Lung (tissue), 12 donors: ENCODE measurements around the gene SLX9. TPM values are rescaled to one million over a fixed set of nuclear protein-coding genes. Genes with fewer than 3 reads are reported as not detected.

Experiments used
- ATAC-seq: fragments of 200-7000 bp; cut with Tn5 transposase; one replicate; pipeline ENCODE4 v1.9.1; 2020; ENCODE audit warnings: moderate number of reproducible peaks; ENCODE audit not compliant: insufficient read depth, low FRiP score
- DNase-seq, 3 donors: peaks; one replicate each; pipeline ENCODE4 v3.0.0-alpha.2; 2013 to 2017
- H3K27ac ChIP-seq, 2 donors: one replicate each; pipeline ENCODE4 v1.5.1; 2013; ENCODE audit warnings: mild to moderate bottlenecking in 2 of 2, moderate library complexity in 2 of 2, control low read depth in 1 of 2, inconsistent platforms in 1 of 2, low read depth in 1 of 2, low read length in 1 of 2
- H3K27me3 ChIP-seq, 3 donors: one replicate each; pipeline ENCODE4 v1.5.1; 2013; ENCODE audit warnings: low read length in 2 of 3; ENCODE audit not compliant: control insufficient read depth in 3 of 3, insufficient read depth in 3 of 3
- H3K36me3 ChIP-seq, 4 donors: one replicate each; pipeline ENCODE4 v1.5.1; 2013; ENCODE audit warnings: low read length in 4 of 4, mild to moderate bottlenecking in 1 of 4, moderate library complexity in 1 of 4; ENCODE audit not compliant: control insufficient read depth in 4 of 4, insufficient read depth in 4 of 4
- H3K4me1 ChIP-seq, 5 donors: one replicate each; pipeline ENCODE4 v1.5.1; 2013; ENCODE audit warnings: low read length in 5 of 5, mild to moderate bottlenecking in 2 of 5, moderate library complexity in 1 of 5; ENCODE audit not compliant: control insufficient read depth in 5 of 5, insufficient read depth in 5 of 5
- H3K4me3 ChIP-seq: one replicate; pipeline ENCODE4 v1.5.1; 2013; ENCODE audit warnings: mild to moderate bottlenecking, control low read depth, moderate library complexity
- H3K9ac ChIP-seq, 2 donors: one replicate each; pipeline ENCODE4 v1.5.1; 2013; ENCODE audit warnings: low read length in 2 of 2, control low read depth in 1 of 2; ENCODE audit not compliant: insufficient read depth in 1 of 2
- H3K9me3 ChIP-seq, 4 donors: one replicate each; pipeline ENCODE4 v1.5.1; 2013; ENCODE audit warnings: low read length in 3 of 4, mild to moderate bottlenecking in 1 of 4, moderate library complexity in 1 of 4; ENCODE audit not compliant: control insufficient read depth in 4 of 4, insufficient read depth in 3 of 4
- WGBS, 2 donors: extraction: QIAGEN DNeasy Blood & Tissue Kit; methylation state at CpG; one replicate each; pipeline ENCODE4 v1.1.7; 2013; 5-methylcytosine and 5-hydroxymethylcytosine counted together
- polyA plus RNA-seq, 2 donors: library from polyadenylated mRNA; stranded (reverse); fragments of 200-250 nt; gene quantifications; one replicate each; pipeline ENCODE4 v1.2.1, GENCODE V29; 2013
- total RNA-seq, 2 donors: library from RNA; depleted of rRNA in 1 of 2; stranded (reverse); fragments of >200 nt in 1 of 2; gene quantifications; one replicate each; pipeline ENCODE4 v1.2.1, GENCODE V29; 2014 to 2021
- TF ChIP-seq, protein P1 (sequence below): IDR thresholded peaks from 2 replicates; pipeline ENCODE4 v1.5.1; 2012; ENCODE audit warnings: mild to moderate bottlenecking; ENCODE audit errors: control extremely low read depth, extremely low read depth
- donor health status: control.
- donor health status: control.
- donor health status: Bipolar disorder and iron deficiency.
- donor health status: healthy.
- donor health status: DM: yes; HTN: yes; CAD: no.

The SLX9 gene
- total and polyA plus RNA-seq, 4 donors, result 10.3 to 36.9 (median 27.0) TPM

GRCh38 chr21:45006536-45007095 is 66.8 kb downstream of the SLX9 start:
- Histone ChIP-seq H3K9ac (no peak overlapping the region), H3K36me3 (no peaks in the 10 kb centered on the region), H3K4me1 (peaks cover 0 to 12% (median 3%) of the 10 kb centered on the region in 5 donors), H3K27ac (no peak overlapping the region), H3K9me3 (peaks cover 0 to 4% (median 0%) of the 10 kb centered on the region in 4 donors), H3K27me3 (no peaks in the 10 kb centered on the region), H3K4me3 (no peak overlapping the region)
- 88% methylated on average over 9 of the region's 9 CpGs for WGBS, 2 donors
- TF ChIP-seq, protein P1, sequence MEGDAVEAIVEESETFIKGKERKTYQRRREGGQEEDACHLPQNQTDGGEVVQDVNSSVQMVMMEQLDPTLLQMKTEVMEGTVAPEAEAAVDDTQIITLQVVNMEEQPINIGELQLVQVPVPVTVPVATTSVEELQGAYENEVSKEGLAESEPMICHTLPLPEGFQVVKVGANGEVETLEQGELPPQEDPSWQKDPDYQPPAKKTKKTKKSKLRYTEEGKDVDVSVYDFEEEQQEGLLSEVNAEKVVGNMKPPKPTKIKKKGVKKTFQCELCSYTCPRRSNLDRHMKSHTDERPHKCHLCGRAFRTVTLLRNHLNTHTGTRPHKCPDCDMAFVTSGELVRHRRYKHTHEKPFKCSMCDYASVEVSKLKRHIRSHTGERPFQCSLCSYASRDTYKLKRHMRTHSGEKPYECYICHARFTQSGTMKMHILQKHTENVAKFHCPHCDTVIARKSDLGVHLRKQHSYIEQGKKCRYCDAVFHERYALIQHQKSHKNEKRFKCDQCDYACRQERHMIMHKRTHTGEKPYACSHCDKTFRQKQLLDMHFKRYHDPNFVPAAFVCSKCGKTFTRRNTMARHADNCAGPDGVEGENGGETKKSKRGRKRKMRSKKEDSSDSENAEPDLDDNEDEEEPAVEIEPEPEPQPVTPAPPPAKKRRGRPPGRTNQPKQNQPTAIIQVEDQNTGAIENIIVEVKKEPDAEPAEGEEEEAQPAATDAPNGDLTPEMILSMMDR, result no peak
- ATAC-seq (no peak), DNase-seq (no peak)

DNA sequence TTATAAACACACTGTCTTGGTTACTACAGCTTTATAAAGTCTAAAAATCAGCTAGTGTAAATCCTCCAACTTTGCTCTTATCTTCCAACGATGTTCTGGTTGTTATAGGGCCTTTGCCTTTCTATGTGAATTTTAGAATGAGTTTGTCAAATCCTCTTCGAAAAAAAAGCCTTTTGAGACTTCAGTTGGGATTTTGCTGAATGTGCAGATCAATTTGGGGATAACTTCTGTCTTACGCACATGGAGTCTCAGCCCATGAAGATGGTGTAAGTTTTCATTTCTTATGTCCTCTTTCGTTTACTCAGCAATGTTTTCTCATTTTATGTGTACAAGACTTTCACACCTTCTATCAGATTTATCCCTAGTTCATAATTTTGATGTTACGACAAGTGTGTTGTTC is 69.8 kb downstream of the SLX9 start:
- Histone ChIP-seq H3K9ac (no peak overlapping the region), H3K27ac (no peak overlapping the region), H3K4me1 (peaks cover 0 to 24% (median 7%) of the 10 kb centered on the region in 5 donors), H3K36me3 (no peaks in the 10 kb centered on the region), H3K4me3 (no peak overlapping the region), H3K9me3 (peaks cover 0 to 4% (median 0%) of the 10 kb centered on the region in 4 donors), H3K27me3 (no peaks in the 10 kb centered on the region)
- ATAC-seq, result no peak
- TF ChIP-seq, protein P1, result no peak
- WGBS, 2 donors, result 87 to 91% methylated on average over 5 of the region's 5 CpGs
- DNase-seq, result no peak

DNA sequence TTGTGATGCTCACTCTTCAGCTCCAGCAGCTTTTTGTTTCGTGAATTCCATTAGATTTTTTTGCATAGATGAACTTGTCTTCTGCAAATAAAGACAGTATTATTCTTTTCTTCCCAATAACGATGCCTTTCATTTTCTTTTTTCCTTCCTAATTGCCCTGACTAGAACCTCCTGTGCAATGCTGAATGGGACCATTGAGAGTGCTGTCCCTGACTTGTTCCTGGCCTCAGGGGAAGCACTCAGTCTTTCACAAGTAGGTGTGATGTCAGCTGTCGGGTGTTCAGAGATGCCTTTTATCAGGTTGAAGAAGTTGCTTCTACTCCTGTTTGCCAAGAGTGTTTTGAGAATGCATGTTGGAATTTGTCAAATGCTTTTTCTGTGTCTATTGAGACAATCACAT is 70.3 kb downstream of the SLX9 start:
- H3K4me3 ChIP-seq, result no peak overlapping the region
- no peaks in the 10 kb centered on the region for H3K36me3 ChIP-seq
- H3K9ac ChIP-seq, result no peak overlapping the region
- DNase-seq, result no peak
- no peaks in the 10 kb centered on the region for H3K27me3 ChIP-seq
- no peak for ATAC-seq
- H3K9me3 ChIP-seq, result peaks cover 0 to 4% (median 0%) of the 10 kb centered on the region in 4 donors
- H3K27ac ChIP-seq, result no peak overlapping the region
- H3K4me1 ChIP-seq, result peaks cover 0 to 24% (median 7%) of the 10 kb centered on the region in 5 donors
- TF ChIP-seq, protein P1, result no peak
- 71 to 74% methylated on average over 3 of the region's 3 CpGs for WGBS, 2 donors

DNA sequence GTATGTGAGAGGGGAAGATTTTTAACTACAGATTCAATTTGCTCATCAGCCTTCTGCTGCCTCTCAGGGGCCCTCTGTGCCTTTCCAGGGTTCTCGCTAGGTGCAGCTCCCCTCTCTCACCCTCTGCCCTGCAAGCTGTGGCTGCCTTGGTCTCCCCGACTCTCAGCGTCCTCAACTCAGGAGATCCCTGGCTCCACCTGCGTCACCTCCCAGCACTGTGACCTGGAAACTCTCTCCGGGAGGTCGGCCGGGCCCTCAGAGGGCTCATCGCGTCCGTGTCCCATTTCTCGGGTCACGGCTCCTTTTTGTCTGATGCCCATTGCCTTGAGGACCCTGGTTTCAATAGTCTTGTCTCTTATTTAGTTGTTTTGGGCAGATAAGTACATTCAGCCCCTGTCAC is 71.0 kb downstream of the SLX9 start:
- Histone ChIP-seq H3K9ac (no peak overlapping the region), H3K27ac (no peak overlapping the region), H3K27me3 (no peaks in the 10 kb centered on the region), H3K4me1 (peaks cover 0 to 28% (median 7%) of the 10 kb centered on the region in 5 donors), H3K4me3 (no peak overlapping the region), H3K9me3 (peaks cover 0 to 4% (median 0%) of the 10 kb centered on the region in 4 donors), H3K36me3 (no peaks in the 10 kb centered on the region)
- 94 to 95% methylated on average over 12 of the region's 12 CpGs for WGBS, 2 donors
- no peak for ATAC-seq
- no peak for DNase-seq
- TF ChIP-seq, protein P1, result no peak
